Naive thymus-derived CD8-positive, alpha-beta T cell (primary cell): ENCODE measurements around the gene TCF3. TPM values are rescaled to one million over a fixed set of nuclear protein-coding genes. Genes with fewer than 3 reads are reported as not detected.
A peak's percentile ranks its signal among the peaks of the same experiment; 100 is the strongest.

Experiments
- ATAC-seq, 2 donors: fragments of 150-1000 bp; cut with Tn5 transposase in 1 of 2; sonication (Bioruptor Pico), chemical (Tn5 transposase) in 1 of 2; 1 replicate in 1 of 2; 2 replicates in 1 of 2; pipeline ENCODE4 v1.10.0; 2021; ENCODE audit warnings: mild to moderate bottlenecking in 2 of 2, moderate library complexity in 2 of 2
- POLR2A ChIA-PET: fragments of 350-600 bp; sonication (Branson Sonifier 250); formaldehyde crosslinking; loops from one replicate; lab custom pipeline; 2021; ENCODE audit warnings: antibody characterized with exemption; lab: Charles Lee
- DNase-seq, 10 donors: peaks; one replicate each; pipeline versions ENCODE4 v3.0.0 to v3.0.0-alpha.2; 2020 to 2022
- H3K27ac Mint-ChIP-seq, 10 donors: one replicate each; pipeline ENCODE4 v1.8.0; 2020 to 2022; ENCODE audit warnings: mild to moderate bottlenecking in 10 of 10, mixed read lengths in 10 of 10, moderate library complexity in 4 of 10, inconsistent platforms in 1 of 10
- H3K27me3 Mint-ChIP-seq, 5 donors: one replicate each; pipeline ENCODE4 v1.8.0; 2021 to 2022; ENCODE audit warnings: mixed read lengths in 5 of 5
- H3K36me3 Mint-ChIP-seq, 3 donors: one replicate each; pipeline ENCODE4 v1.8.0; 2020 to 2022; ENCODE audit warnings: mixed read lengths in 3 of 3, mild to moderate bottlenecking in 2 of 3, inconsistent platforms in 1 of 3
- H3K4me1 Mint-ChIP-seq, 4 donors: one replicate each; pipeline ENCODE4 v1.8.0; 2021 to 2022; ENCODE audit warnings: mixed read lengths in 4 of 4
- H3K4me3 Mint-ChIP-seq, 10 donors: one replicate each; pipeline ENCODE4 v1.8.0; 2020 to 2022; ENCODE audit warnings: mild to moderate bottlenecking in 10 of 10, mixed read lengths in 10 of 10, moderate library complexity in 6 of 10, inconsistent platforms in 1 of 10
- H3K9me3 Mint-ChIP-seq, 9 donors: one replicate each; pipeline ENCODE4 v1.8.0; 2020 to 2022; ENCODE audit warnings: mixed read lengths in 9 of 9, mild to moderate bottlenecking in 3 of 9, inconsistent platforms in 1 of 9, moderate library complexity in 1 of 9
- polyA plus RNA-seq, 3 donors: library from polyadenylated mRNA; unstranded; fragments of 300-500 nt; fragmentation: Illumina TruSeq; gene quantifications; one replicate each; pipeline ENCODE4 v1.2.3, GENCODE V29; 2021
- total RNA-seq, 8 experiments: library from RNA in 2 of 8; stranded (reverse) in 2 of 8; gene quantifications; one replicate each; pipeline ENCODE4 v1.2.3 and lab custom pipeline; 2021 to 2026

Gene TCF3
- total and polyA plus RNA-seq, 5 experiments from 2014 or later, result 7.8 to 102 (median 33.0) TPM

DNA sequence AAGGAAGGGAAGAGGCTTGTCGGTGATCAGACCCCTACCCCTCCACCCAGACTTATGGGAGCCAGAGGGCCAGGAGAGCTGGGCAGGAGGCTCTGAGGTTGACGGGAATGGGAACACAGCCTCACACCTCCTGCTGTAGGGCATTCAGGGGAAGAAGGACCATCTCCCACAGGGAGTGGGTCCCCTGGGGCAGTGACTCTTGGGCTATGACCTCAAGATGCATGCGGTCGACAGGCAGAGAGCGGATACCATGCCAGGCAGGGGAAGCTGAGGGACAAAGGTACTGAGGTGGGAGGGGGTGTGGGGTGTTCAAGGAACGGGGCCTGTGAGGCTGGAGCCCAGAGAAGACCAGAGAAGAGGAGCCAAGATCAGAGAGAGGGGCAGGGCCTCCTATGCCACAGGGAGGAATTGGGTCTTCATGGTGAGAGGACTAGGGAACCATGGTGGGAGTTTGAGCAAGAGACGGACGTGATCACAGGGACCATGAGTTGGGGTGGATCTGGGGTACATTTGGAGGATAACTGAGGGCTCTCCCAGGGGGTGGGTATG lies 4.6 kb upstream of the TCF3 start:
- Mint-ChIP-seq H3K27me3 (no peaks in the 10 kb centered on the region), H3K4me1 (peaks cover 0 to 27% (median 5%) of the 10 kb centered on the region in 4 donors), H3K9me3 (peaks cover 0 to 1% (median 0%) of the 10 kb centered on the region in 9 donors), H3K4me3 (no peak overlapping the region), H3K36me3 (no peaks in the 10 kb centered on the region), H3K27ac (peak overlapping the region in 1 of 10 donors; percentile 27)
- DNase-seq (no peak), ATAC-seq (no peak)
- POLR2A ChIA-PET, result interaction anchor here (0.5 to 0.6 kb wide), 3 partner anchors 196 to 416 kb away, joined by 3 to 4 read pairs (median 4); no protein-coding TSS in a partner anchor

DNA sequence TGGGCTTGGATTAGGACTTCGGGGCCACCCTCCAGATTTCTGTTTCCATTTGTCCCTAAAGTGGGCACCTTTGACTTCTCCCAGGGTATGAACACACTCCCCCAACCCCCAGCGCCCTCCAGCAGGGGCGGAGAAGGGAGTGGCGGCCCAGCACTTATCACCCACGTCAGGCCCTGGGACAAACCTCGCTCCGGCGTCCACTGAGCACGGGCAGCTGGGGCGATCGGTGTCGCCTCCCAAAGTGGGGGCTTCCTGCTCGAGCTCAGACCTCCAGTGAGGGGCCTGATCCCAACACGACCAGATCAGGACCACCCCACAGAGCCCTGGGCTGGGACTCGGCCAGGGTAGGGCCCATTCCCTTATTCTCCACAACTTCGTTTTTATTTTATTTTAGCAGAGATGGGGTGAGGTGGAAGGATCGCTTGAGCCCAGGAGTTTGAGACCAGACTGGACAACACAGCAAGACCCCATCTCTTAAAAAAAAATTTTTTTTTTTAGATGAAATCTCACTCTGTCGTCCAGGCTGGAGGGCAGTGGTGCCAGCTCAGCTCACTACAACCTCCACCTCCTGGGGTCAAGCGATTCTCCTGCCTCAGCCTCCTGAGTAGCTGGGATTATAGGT lies 3.7 kb upstream of the TCF3 start:
- H3K4me3 Mint-ChIP-seq, result no peak overlapping the region
- H3K4me1 Mint-ChIP-seq, result peaks cover 3 to 27% (median 5%) of the 10 kb centered on the region in 4 donors
- H3K27ac Mint-ChIP-seq, result no peak overlapping the region
- ATAC-seq (no peak), DNase-seq (no peak)
- H3K27me3 Mint-ChIP-seq, result no peaks in the 10 kb centered on the region
- H3K9me3 Mint-ChIP-seq, result peaks cover 0 to 2% (median 0%) of the 10 kb centered on the region in 9 donors
- H3K36me3 Mint-ChIP-seq, result no peaks in the 10 kb centered on the region
- POLR2A ChIA-PET, result interaction anchor here (0.6 kb wide), 1 partner anchor 415 kb away, joined by 4 read pairs; no protein-coding TSS in a partner anchor

DNA sequence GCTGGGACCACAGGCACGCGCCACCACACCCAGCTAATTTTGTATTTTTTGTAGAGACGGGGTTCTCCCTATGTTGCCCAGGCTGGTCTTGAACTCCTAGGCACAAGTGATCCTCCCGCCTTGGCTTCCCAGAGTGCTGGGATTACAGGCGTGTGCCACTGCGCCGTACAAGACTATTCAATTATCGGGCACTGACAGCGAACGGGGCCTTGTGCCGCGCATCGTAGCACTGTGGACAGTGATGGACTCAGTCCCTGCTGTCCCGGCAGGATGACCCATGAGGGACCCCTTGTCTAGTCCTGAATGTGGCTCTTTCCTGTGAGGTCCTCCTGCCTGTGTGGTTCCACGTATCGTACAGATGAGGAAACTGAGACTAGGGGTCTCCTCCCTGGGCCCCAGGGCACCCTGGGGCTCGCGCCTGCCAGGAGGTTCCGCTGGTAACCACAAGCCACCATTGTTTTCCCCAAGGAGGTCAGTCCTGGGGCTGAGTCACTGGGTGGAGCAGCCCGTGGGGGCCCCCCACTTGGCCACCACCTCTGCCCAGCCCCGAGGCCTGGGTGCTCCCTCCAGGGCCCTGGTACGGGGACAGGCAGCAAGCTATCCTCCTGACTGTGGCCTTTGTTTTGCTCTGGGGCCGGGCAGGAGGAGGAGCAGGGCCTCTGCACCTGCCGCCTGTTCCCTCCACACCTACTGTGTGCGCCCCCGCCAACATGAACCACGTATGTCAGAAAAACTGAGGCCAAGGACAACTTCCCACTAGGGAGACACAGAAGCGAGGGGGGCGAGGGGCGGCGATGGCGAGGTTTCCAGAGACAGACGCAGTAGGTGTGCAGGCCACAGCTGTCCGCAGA lies 2.9 kb upstream of the TCF3 start:
- peak overlapping the region in 1 of 10 donors; percentile 50 for H3K4me3 Mint-ChIP-seq
- no peak for ATAC-seq
- H3K27me3 Mint-ChIP-seq, result no peaks in the 10 kb centered on the region
- no peak overlapping the region for H3K27ac Mint-ChIP-seq
- peaks cover 0 to 2% (median 0%) of the 10 kb centered on the region in 3 donors for H3K36me3 Mint-ChIP-seq
- peaks cover 9 to 27% (median 10%) of the 10 kb centered on the region in 4 donors for H3K4me1 Mint-ChIP-seq
- no peak for DNase-seq
- POLR2A ChIA-PET, result interaction anchor here (0.6 kb wide), 1 partner anchor 171 kb away, joined by 5 read pairs; no protein-coding TSS in a partner anchor
- H3K9me3 Mint-ChIP-seq, result peaks cover 0 to 2% (median 0%) of the 10 kb centered on the region in 9 donors

DNA sequence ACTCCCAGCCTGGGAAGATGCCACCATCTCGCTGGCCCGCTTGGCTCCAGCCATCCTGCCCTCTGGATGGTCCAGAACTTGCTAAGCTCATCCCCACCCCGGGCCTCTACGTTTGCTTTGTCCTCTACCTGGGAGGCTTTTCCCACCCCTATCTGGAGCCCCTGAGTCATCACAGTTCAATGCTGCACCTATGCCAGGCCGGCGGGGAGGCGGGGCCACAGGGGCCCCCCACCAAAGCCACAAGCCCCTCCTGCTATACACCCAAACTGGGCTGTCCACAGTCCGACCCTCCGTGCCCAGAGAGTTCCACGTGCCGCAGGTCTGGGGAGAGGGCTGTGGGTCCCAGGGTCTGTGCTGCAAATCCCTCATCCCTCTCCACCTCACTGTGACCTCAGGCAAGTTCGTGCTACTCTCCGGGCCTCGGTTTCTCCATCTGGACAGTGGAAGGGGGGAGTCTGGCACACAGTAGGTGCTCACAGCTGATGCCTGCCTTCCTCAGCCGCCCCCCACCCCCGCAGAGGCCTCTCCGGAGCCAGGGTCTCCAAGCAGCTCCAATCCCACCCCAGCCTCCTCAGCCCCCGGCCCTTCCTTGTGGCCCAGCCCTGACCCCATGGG lies 1.9 kb upstream of the TCF3 start:
- Mint-ChIP-seq H3K9me3 (peaks cover 0 to 2% (median 0%) of the 10 kb centered on the region in 9 donors), H3K4me1 (peaks cover 9 to 31% (median 14%) of the 10 kb centered on the region in 4 donors), H3K36me3 (peaks cover 0 to 7% (median 0%) of the 10 kb centered on the region in 3 donors), H3K27ac (peak overlapping the region in 1 of 10 donors; percentile 50), H3K27me3 (no peaks in the 10 kb centered on the region), H3K4me3 (peak overlapping the region in 3 of 10 donors; percentile 28 to 62 (median 50))
- DNase-seq, result no peak
- no peak for ATAC-seq
- POLR2A ChIA-PET, result interaction anchor here (0.6 to 4.3 kb wide), 4 partner anchors 15 to 172 kb away, joined by 3 to 37 read pairs (median 4); partner anchors contain the start of gene MBD3

DNA sequence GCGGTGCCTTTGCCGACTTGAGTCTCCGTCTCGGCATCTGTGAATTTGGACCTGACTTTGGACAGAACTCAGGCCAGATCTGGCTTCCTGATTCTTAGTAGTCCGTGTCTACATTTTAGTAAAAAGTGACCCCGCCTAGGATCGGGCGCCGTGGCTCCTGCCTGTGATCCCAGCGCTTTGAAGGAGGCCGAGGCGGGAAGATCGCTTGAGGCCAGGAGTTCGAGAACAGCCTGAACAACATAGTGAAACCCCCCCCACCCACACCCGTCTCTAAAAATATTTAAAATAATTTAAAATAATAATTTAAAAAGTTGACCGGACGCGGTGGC lies 849 bp upstream of the TCF3 start:
- Mint-ChIP-seq H3K9me3 (peaks cover 0 to 2% (median 0%) of the 10 kb centered on the region in 9 donors), H3K4me1 (peaks cover 12 to 34% (median 15%) of the 10 kb centered on the region in 4 donors)
- POLR2A ChIA-PET, result interaction anchor here (0.6 to 4.3 kb wide), 9 partner anchors 28 to 587 kb away, joined by 3 to 37 read pairs (median 4); partner anchors contain the start of genes ARHGAP45, CIRBP, FAM174C and MBD3

DNA sequence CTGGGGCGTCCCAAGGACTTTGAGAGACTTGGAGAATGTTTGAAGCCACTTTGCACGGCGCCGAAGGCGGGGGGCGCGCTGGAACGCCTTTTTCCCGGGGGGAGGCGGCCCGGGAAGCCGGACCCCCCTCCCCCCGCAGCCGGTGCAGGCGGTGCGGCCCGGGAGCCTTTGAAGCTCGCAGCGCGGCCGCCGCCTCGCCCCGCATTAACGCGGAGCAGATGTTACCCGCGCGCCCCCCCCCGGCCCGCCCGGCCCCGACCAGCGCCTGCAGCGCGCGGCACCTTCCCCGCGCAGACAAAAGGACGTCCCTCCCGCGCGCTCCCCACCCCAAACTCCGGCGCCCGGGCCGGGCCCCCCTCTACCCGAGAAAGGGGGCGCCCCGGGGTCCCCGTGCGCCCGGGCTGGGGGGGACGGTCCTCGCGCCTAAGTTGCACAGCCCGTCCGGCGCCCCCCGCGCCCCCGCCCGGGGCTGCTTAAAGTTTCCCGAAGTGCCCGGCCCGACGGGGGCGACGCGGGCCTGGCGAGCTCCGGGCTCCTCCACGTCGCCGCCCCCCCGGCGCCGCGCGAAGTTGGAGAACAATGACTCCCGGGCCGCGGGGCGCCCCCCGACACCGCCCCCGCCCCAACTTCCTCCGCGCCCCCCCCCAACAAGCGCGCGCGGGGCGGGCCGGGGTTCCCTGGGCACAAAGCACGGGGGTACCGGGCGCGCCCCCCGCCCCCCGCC lies 685 bp downstream of the TCF3 start:
- peaks cover 10 to 33% (median 15%) of the 10 kb centered on the region in 4 donors for H3K4me1 Mint-ChIP-seq
- H3K27ac Mint-ChIP-seq, result peak overlapping the region; percentile 86 to 98 (median 96)
- ATAC-seq (peak; percentile 13 to 27), DNase-seq (peak; percentile 36 to 70 (median 55))
- peak overlapping the region; percentile 87 to 97 (median 92) for H3K4me3 Mint-ChIP-seq
- H3K27me3 Mint-ChIP-seq, result no peaks in the 10 kb centered on the region
- peaks cover 0 to 2% (median 0%) of the 10 kb centered on the region in 9 donors for H3K9me3 Mint-ChIP-seq
- peaks cover 0 to 14% (median 0%) of the 10 kb centered on the region in 3 donors for H3K36me3 Mint-ChIP-seq
- POLR2A ChIA-PET, result interaction anchor here (0.6 to 4.3 kb wide), 12 partner anchors 10 to 383 kb away, joined by 3 to 37 read pairs (median 4); partner anchors contain the start of genes CIRBP, FAM174C, MBD3 and UQCR11

More for the DNA sequence above, 849 bp upstream of the TCF3 start:
- DNase-seq, result no peak
- ATAC-seq, result no peak
- Mint-ChIP-seq H3K36me3 (peaks cover 0 to 14% (median 0%) of the 10 kb centered on the region in 3 donors), H3K4me3 (peak overlapping the region; percentile 65 to 92 (median 82)), H3K27me3 (no peaks in the 10 kb centered on the region), H3K27ac (peak overlapping the region; percentile 82 to 98 (median 93))

DNA sequence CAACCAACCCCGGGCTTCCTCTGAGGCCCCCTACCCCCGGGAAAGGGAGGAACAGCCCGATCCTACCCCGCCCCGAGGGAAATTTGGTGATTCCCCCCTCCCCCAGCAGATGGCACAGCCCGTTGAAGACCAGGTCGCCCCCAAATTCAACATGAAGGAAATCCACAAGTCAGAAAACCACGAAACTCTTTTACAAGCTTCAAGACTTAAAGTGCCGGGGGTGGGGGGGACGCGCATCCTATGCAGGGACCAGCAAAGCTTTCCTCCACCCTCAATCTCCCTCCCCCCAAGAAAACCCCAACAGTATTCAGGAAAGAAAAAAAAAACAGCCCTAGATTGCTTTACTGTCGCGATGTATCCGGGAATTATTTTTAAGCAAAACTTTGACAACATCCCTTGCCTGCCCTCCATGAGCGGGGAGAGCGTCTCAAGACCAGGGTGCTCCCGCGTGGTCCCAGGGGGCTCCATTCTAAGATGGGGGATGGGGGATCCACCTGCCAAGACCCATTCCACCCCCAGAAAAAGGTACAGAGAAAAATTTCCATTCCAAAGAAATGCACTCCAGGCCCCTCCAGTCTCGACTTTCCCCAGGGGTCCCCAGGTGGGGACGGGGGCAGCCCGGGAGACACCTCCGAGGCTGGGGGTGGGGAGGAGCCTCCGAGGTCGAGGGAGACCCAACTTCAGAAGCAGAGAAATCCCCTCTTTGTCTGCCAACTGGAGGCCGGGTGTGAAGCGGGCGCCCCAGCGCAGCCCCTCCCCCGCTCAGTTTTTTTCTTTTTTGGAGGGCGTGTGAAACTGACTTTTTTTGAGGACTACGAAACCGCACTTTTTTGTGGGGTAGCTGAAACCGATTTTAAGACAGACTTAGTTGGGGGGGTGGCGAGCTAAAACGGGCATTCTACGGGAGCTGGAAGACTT lies 1.5 kb downstream of the TCF3 start:
- peaks cover 0 to 18% (median 0%) of the 10 kb centered on the region in 3 donors for H3K36me3 Mint-ChIP-seq

DNA sequence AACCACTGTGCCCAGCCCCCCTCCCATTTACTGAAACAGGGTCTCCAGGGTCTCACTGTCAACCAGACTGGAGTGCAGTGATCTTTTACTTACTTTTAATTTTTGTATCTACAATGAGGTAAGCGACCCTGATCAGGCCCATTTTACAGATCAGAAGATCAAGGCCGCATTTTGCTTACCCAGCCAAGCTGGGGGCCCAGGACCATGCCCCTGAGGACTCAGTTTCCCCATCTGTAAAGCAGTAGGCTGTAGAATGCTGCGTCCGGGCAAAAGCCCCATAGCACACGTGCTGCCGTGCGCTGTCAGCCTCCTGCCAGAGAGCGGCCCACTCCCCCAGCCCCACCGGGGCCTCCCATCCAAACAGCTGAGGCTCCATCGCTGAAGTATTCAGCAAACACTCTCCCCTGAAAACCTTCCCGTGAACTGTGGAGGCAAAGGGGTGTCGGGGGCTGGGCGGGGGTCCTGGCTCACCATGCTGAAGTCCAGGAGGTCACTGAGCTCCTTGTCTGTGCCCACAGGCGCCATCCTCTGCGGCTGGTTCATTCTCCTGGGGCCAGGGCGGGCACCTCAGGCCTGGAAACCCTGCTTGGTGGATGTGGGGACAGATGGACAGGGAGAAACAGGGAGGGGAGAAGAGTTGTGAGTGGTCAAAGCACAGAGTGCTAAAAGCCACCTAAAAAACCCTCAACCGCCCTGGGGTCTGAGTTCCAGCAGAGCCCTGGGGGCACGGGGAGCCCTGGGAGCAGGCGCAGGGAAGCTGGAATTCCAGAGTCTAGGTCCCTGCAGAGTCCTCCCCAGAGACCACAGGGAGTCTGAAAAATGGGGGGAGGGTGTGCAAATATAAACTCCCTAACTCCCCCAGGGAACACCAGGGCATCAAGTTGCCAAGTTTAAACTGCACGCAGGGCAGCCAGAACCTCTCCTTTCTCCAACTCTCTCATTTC lies 2.4 kb downstream of the TCF3 start:
- Mint-ChIP-seq H3K27me3 (no peaks in the 10 kb centered on the region), H3K27ac (peak overlapping the region; percentile 83 to 98 (median 96)), H3K4me1 (peaks cover 14 to 32% (median 24%) of the 10 kb centered on the region in 4 donors), H3K4me3 (peak overlapping the region; percentile 87 to 97 (median 92)), H3K36me3 (peaks cover 0 to 25% (median 0%) of the 10 kb centered on the region in 3 donors), H3K9me3 (peaks cover 0 to 2% (median 0%) of the 10 kb centered on the region in 9 donors)
- DNase-seq (no peak), ATAC-seq (no peak)
- POLR2A ChIA-PET, result interaction anchor here (0.5 to 4.3 kb wide), 6 partner anchors 10 to 311 kb away, joined by 3 to 37 read pairs (median 3); partner anchors contain the start of genes MBD3 and UQCR11

More for the DNA sequence above, 1.5 kb downstream of the TCF3 start:
- POLR2A ChIA-PET, result interaction anchor here (0.5 to 4.3 kb wide), 11 partner anchors 9 to 310 kb away, joined by 3 to 37 read pairs (median 3); partner anchors contain the start of genes MBD3 and UQCR11
- peak; percentile 37 to 85 (median 82) for DNase-seq
- no peaks in the 10 kb centered on the region for H3K27me3 Mint-ChIP-seq
- peak overlapping the region; percentile 87 to 97 (median 92) for H3K4me3 Mint-ChIP-seq
- peak; percentile 29 to 41 for ATAC-seq
- H3K9me3 Mint-ChIP-seq, result peaks cover 0 to 2% (median 0%) of the 10 kb centered on the region in 9 donors
- H3K4me1 Mint-ChIP-seq, result peaks cover 10 to 36% (median 16%) of the 10 kb centered on the region in 4 donors
- H3K27ac Mint-ChIP-seq, result peak overlapping the region; percentile 86 to 98 (median 96)

DNA sequence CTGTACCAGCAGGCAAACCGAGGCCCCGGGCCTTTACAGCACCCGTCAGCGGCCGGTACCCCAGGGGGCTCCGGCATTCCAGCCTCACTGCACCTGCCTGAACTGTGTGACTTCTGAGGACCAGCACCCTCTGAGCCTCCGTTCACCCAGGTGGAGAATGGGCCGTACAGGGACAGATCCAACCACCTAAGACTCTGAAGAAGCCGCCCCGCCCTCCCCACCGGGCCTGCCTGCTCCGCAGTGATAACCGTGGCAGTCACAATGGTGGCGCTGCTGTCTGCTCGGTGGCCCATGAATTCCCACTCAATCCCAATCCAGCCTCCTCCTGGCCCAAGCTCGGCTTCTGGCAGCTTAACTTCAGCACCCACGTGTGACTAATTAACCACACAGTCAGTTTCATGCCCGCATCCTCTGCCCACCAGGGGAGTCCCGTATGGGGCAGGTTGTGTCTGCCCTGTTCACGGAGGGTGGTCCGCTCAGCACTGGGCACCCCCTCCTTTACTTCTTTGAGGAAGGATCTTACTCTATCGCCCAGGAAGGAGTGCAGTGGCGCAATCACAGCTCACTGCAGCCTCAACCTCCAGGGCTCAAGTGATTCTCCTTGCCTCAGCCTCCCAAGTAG lies 3.4 kb downstream of the TCF3 start:
- ATAC-seq (no peak), DNase-seq (no peak)
- peak overlapping the region in 3 of 10 donors; percentile 29 to 60 (median 58) for H3K4me3 Mint-ChIP-seq
- POLR2A ChIA-PET, result no interaction called here
- no peaks in the 10 kb centered on the region for H3K27me3 Mint-ChIP-seq
- peak overlapping the region in 6 of 10 donors; percentile 22 to 80 (median 64) for H3K27ac Mint-ChIP-seq
- peaks cover 0 to 2% (median 0%) of the 10 kb centered on the region in 9 donors for H3K9me3 Mint-ChIP-seq
- peaks cover 14 to 32% (median 24%) of the 10 kb centered on the region in 4 donors for H3K4me1 Mint-ChIP-seq
- peaks cover 0 to 25% (median 0%) of the 10 kb centered on the region in 3 donors for H3K36me3 Mint-ChIP-seq
